IPS DF 6.9 (cell line): Measurements from ENCODE around the gene THEM5.
"Not testable (repeated sequence)": the region's sequence is repeated elsewhere in the genome, so short reads cannot be mapped to it uniquely, and the experiment has no call there.

Experiments
- DNase-seq: peaks from one replicate; pipeline ENCODE4 v3.0.0-alpha.2; 2013; ENCODE audit warnings: low read depth, low spot score
- H3K27ac ChIP-seq: one replicate; pipeline ENCODE4 v1.5.1; 2013; ENCODE audit warnings: low read length, control low read depth
- H3K27me3 ChIP-seq: 2 replicates; pipeline ENCODE4 v1.6.1; 2013; ENCODE audit warnings: mild to moderate bottlenecking, low read length; ENCODE audit not compliant: control insufficient read depth, insufficient read depth
- H3K36me3 ChIP-seq: 2 replicates; pipeline ENCODE4 v1.6.1; 2013; ENCODE audit warnings: low read length; ENCODE audit not compliant: control insufficient read depth, insufficient read depth
- H3K4me1 ChIP-seq: 2 replicates; pipeline ENCODE4 v1.6.1; 2013; ENCODE audit warnings: low read length; ENCODE audit not compliant: control insufficient read depth, insufficient read depth
- H3K4me3 ChIP-seq: 2 replicates; pipeline ENCODE4 v1.5.1; 2013; ENCODE audit warnings: mild to moderate bottlenecking, low read length
- H3K9me3 ChIP-seq: 2 replicates; pipeline ENCODE4 v1.6.1; 2013; ENCODE audit warnings: low read length, inconsistent platforms; ENCODE audit not compliant: control insufficient read depth, insufficient read depth
- WGBS: extraction: QIAGEN DNeasy Blood & Tissue Kit; methylation state at CpG from one replicate; pipeline ENCODE4 v1.1.7; 2013; ENCODE audit warnings: mixed read lengths, missing lambda C conversion rate; ENCODE audit not compliant: insufficient read length, insufficient coverage; 5-methylcytosine and 5-hydroxymethylcytosine counted together

The THEM5 gene

GRCh38 chr1:151867765-151868411 lies 14.4 kb upstream of the THEM5 start:
- no CpG with 5 or more reads among the region's 7 CpGs for WGBS
- no peak overlapping the region for H3K4me3 ChIP-seq
- no peaks in the 10 kb centered on the region; the same call in 1 of the 2 replicates for H3K27me3 ChIP-seq
- no peaks in the 10 kb centered on the region for H3K36me3 ChIP-seq
- no peaks in the 10 kb centered on the region for H3K4me1 ChIP-seq
- H3K27ac ChIP-seq: no peak overlapping the region
- no peaks in the 10 kb centered on the region for H3K9me3 ChIP-seq
- no peak for DNase-seq

- no peak for DNase-seq
- no CpG with 5 or more reads among the region's 2 CpGs for WGBS
- Histone ChIP-seq H3K9me3 (no peaks in the 10 kb centered on the region), H3K36me3 (no peaks in the 10 kb centered on the region), H3K27ac (no peak overlapping the region), H3K27me3 (peaks cover 6% of the 10 kb centered on the region; the same call in 1 of the 2 replicates), H3K4me1 (no peaks in the 10 kb centered on the region), H3K4me3 (no peak overlapping the region)
Measured at GRCh38 chr1:151867321-151867720, 13.8 kb upstream of the THEM5 start.

- H3K27me3 ChIP-seq: peaks cover 24% of the 10 kb centered on the region
- no peak overlapping the region for H3K4me3 ChIP-seq
- no peak for DNase-seq
- H3K9me3 ChIP-seq: no peaks in the 10 kb centered on the region
- no peak overlapping the region for H3K27ac ChIP-seq
- peaks cover 10% of the 10 kb centered on the region for H3K4me1 ChIP-seq
- no CpG with 5 or more reads among the region's 2 CpGs for WGBS
- no peaks in the 10 kb centered on the region for H3K36me3 ChIP-seq
Measured at GRCh38 chr1:151864411-151864810, 10.9 kb upstream of the THEM5 start.

GRCh38 chr1:151862604-151863003 lies 9.1 kb upstream of the THEM5 start:
- H3K9me3 ChIP-seq: no peaks in the 10 kb centered on the region
- H3K36me3 ChIP-seq: no peaks in the 10 kb centered on the region
- H3K27ac ChIP-seq: no peak overlapping the region
- H3K27me3 ChIP-seq: peaks cover 39% of the 10 kb centered on the region
- no peak for DNase-seq
- peaks cover 10% of the 10 kb centered on the region for H3K4me1 ChIP-seq
- H3K4me3 ChIP-seq: no peak overlapping the region

GRCh38 chr1:151860504-151861187 lies 7.1 kb upstream of the THEM5 start:
- H3K4me3 ChIP-seq: no peak overlapping the region

GRCh38 chr1:151859891-151860293 lies 6.4 kb upstream of the THEM5 start:
- Histone ChIP-seq H3K4me1 (peaks cover 10% of the 10 kb centered on the region), H3K4me3 (no peak overlapping the region), H3K27ac (no peak overlapping the region), H3K36me3 (no peaks in the 10 kb centered on the region), H3K9me3 (no peaks in the 10 kb centered on the region), H3K27me3 (peaks cover 40% of the 10 kb centered on the region)
- WGBS: no CpG with 5 or more reads among the region's 6 CpGs
- no peak for DNase-seq

More at GRCh38 chr1:151860504-151861187, 7.1 kb upstream of the THEM5 start:
- H3K4me1 ChIP-seq: peaks cover 10% of the 10 kb centered on the region
- no peak for DNase-seq
- peaks cover 40% of the 10 kb centered on the region for H3K27me3 ChIP-seq
- no peaks in the 10 kb centered on the region for H3K9me3 ChIP-seq
- H3K36me3 ChIP-seq: no peaks in the 10 kb centered on the region
- WGBS: no CpG with 5 or more reads among the region's 7 CpGs
- no peak overlapping the region for H3K27ac ChIP-seq

- Histone ChIP-seq H3K4me3 (no peak overlapping the region), H3K4me1 (peaks cover 10% of the 10 kb centered on the region), H3K36me3 (no peaks in the 10 kb centered on the region), H3K9me3 (no peaks in the 10 kb centered on the region), H3K27ac (no peak overlapping the region), H3K27me3 (peaks cover 40% of the 10 kb centered on the region)
- DNase-seq: no peak
- no CpG with 5 or more reads among the region's 6 CpGs for WGBS
Measured at GRCh38 chr1:151858886-151859665, 5.6 kb upstream of the THEM5 start.

- peaks cover 40% of the 10 kb centered on the region for H3K27me3 ChIP-seq
- no peaks in the 10 kb centered on the region for H3K36me3 ChIP-seq
- no peak overlapping the region for H3K4me3 ChIP-seq
- no peak for DNase-seq
- H3K27ac ChIP-seq: no peak overlapping the region
- no CpG with 5 or more reads among the region's 3 CpGs for WGBS
- H3K4me1 ChIP-seq: peaks cover 10% of the 10 kb centered on the region
- H3K9me3 ChIP-seq: no peaks in the 10 kb centered on the region
Measured at GRCh38 chr1:151858030-151858746, 4.7 kb upstream of the THEM5 start.

- Histone ChIP-seq H3K9me3 (no peaks in the 10 kb centered on the region), H3K4me1 (peaks cover 4% of the 10 kb centered on the region), H3K27ac (no peak overlapping the region), H3K27me3 (peaks cover 28% of the 10 kb centered on the region), H3K4me3 (no peak overlapping the region), H3K36me3 (no peaks in the 10 kb centered on the region)
- no CpG with 5 or more reads among the region's 4 CpGs for WGBS
- DNase-seq: no peak
Measured at GRCh38 chr1:151855933-151856332, 2.4 kb upstream of the THEM5 start.

GRCh38 chr1:151855516-151855915 lies 2.0 kb upstream of the THEM5 start:
- H3K27me3 ChIP-seq: peaks cover 27% of the 10 kb centered on the region
- not testable (repeated sequence) for H3K27ac ChIP-seq, H3K4me3 ChIP-seq, DNase-seq, H3K36me3 ChIP-seq, H3K9me3 ChIP-seq, H3K4me1 ChIP-seq
- no CpG with 5 or more reads among the region's 8 CpGs for WGBS
